HepG2 (cell line): Measurements from ENCODE around the gene ADGRD1. TPM values are rescaled to one million over a fixed set of nuclear protein-coding genes. Genes with fewer than 3 reads are reported as not detected.
A peak's percentile ranks its signal among the peaks of the same experiment; 100 is the strongest.

Experiments
- ATAC-seq: fragments of 200-7000 bp; cut with Tn5 transposase; 3 replicates; pipeline ENCODE4 v1.9.1; 2020; ENCODE audit warnings: mild to moderate bottlenecking, moderate library complexity
- BruUV-seq: library from RNA; stranded (reverse); fragments of 400-500 nt; replicated peaks from 2 replicates; lab custom pipeline; 2021; lab: Mats Ljungman, UMichigan
- CTCF ChIA-PET: fragments of 300-600 bp; formaldehyde crosslinking; extraction: SDS; loops from one replicate; lab custom pipeline; 2021; ENCODE audit warnings: low total read pairs, inconsistent platforms, low intra/inter-chr PET ratio; lab: Yijun Ruan, JAX
- POLR2A ChIA-PET: fragments of 350-600 bp; sonication (Branson Sonifier 250); formaldehyde crosslinking; loops from one replicate; lab custom pipeline; 2020; ENCODE audit warnings: antibody characterized with exemption, inconsistent platforms; lab: Yijun Ruan, JAX
- DNase-seq: peaks from one replicate; pipeline ENCODE4 v3.0.0-alpha.2; 2015; ENCODE audit warnings: low spot score
- FAIRE-seq: peaks from 3 replicates; lab custom pipeline; 2011; peaks lifted over from hg19 to GRCh38; lab: Jason Lieb, UNC
- H2AFZ ChIP-seq: one replicate; pipeline ENCODE4 v1.6.1; 2011; ENCODE audit warnings: low read length, inconsistent platforms
- H3K27ac ChIP-seq: fragments of 300-600 bp; 3 replicates; pipeline ENCODE4 v1.8.0; 2011; ENCODE audit warnings: mixed run types, mild to moderate bottlenecking, mixed read lengths, low read length, inconsistent platforms; ENCODE audit not compliant: insufficient read depth; ENCODE audit errors: extremely low read length
- H3K27me3 ChIP-seq, 2 experiments: fragments of 200-600 bp in 1 of 2; 2 replicates in 1 of 2; 3 replicates in 1 of 2; pipeline versions ENCODE4 v1.6.0 to v1.8.0; 2011; ENCODE audit warnings: low read length in 2 of 2, mild to moderate bottlenecking in 2 of 2, moderate library complexity in 2 of 2, inconsistent platforms in 1 of 2; ENCODE audit not compliant: insufficient read depth in 2 of 2, control insufficient read depth in 1 of 2
- H3K36me3 ChIP-seq, 2 experiments: fragments of 200-600 bp in 1 of 2; replicated peaks in 1 of 2; 2 replicates in 1 of 2; 3 replicates in 1 of 2; pipeline versions ENCODE4 v1.5.1 to v1.8.0; 2011; ENCODE audit warnings: low read length in 2 of 2, inconsistent platforms in 1 of 2; ENCODE audit not compliant: insufficient read depth in 2 of 2, control insufficient read depth in 1 of 2
- H3K4me1 ChIP-seq: 2 replicates; pipeline ENCODE4 v1.5.1; 2012; ENCODE audit warnings: low read length, inconsistent platforms; ENCODE audit not compliant: insufficient read depth
- H3K4me2 ChIP-seq: 2 replicates; pipeline ENCODE4 v1.6.0; 2011; ENCODE audit warnings: low read depth, low read length, inconsistent platforms
- H3K4me3 ChIP-seq, 3 experiments: fragments of 200-600 bp in 1 of 3; sonication (generic), shearing (Covaris generic) in 1 of 3; replicated peaks in 1 of 3; 2 replicates each; pipeline ENCODE4 v1.5.1; 2011 to 2016; ENCODE audit warnings: low read length in 3 of 3, inconsistent platforms in 2 of 3, low read depth in 2 of 3, mild to moderate bottlenecking in 2 of 3, control low read depth in 1 of 3, mixed read lengths in 1 of 3; ENCODE audit not compliant: insufficient read depth in 1 of 3
- H3K79me2 ChIP-seq: one replicate; pipeline ENCODE4 v1.6.1; 2011; ENCODE audit warnings: low read length, inconsistent platforms; ENCODE audit not compliant: insufficient read depth
- H3K9ac ChIP-seq: 2 replicates; pipeline ENCODE4 v1.6.0; 2011; ENCODE audit warnings: mild to moderate bottlenecking, low read depth, low read length, inconsistent platforms; ENCODE audit not compliant: insufficient read depth
- H3K9me3 ChIP-seq: 2 replicates; pipeline ENCODE4 v1.5.1; 2012; ENCODE audit warnings: mild to moderate bottlenecking, low read length
- H4K20me1 ChIP-seq: 2 replicates; pipeline ENCODE4 v1.6.0; 2011; ENCODE audit warnings: inconsistent platforms, mild to moderate bottlenecking, low read length, moderate library complexity; ENCODE audit not compliant: insufficient read depth
- ARID2 ChIP-seq: sonication (generic); formaldehyde crosslinking; IDR thresholded peaks from 2 replicates; pipeline ENCODE4 v1.8.1; 2022; ENCODE audit warnings: mild to moderate bottlenecking, missing genetic modification reagents, borderline replicate concordance
- CREB3 ChIP-seq: sonication (generic); formaldehyde crosslinking; IDR thresholded peaks from 2 replicates; pipeline ENCODE4 v1.5.0; 2020; ENCODE audit warnings: missing genetic modification reagents
- CTCF ChIP-seq: sonication (generic); formaldehyde crosslinking; IDR thresholded peaks from 2 replicates; pipeline ENCODE4 v1.5.0; 2020; ENCODE audit warnings: mild to moderate bottlenecking, missing genetic modification reagents, moderate library complexity
- GLMP ChIP-seq: sonication (generic); formaldehyde crosslinking; IDR thresholded peaks from 2 replicates; pipeline ENCODE4 v1.9.0; 2021; ENCODE audit warnings: missing genetic modification reagents, mild to moderate bottlenecking, borderline replicate concordance
- GPN1 ChIP-seq: sonication (generic); formaldehyde crosslinking; IDR thresholded peaks from 2 replicates; pipeline ENCODE4 v1.5.1; 2020; ENCODE audit warnings: missing genetic modification reagents, borderline replicate concordance
- PBX3 ChIP-seq: sonication (generic); formaldehyde crosslinking; IDR thresholded peaks from 2 replicates; pipeline ENCODE4 v1.8.1; 2023; ENCODE audit warnings: missing genetic modification reagents, inconsistent platforms, borderline replicate concordance
- ZNF263 ChIP-seq: sonication (generic); formaldehyde crosslinking; IDR thresholded peaks from 2 replicates; pipeline ENCODE4 v1.4.0; 2020; ENCODE audit warnings: missing genetic modification reagents
- ZNF329 ChIP-seq: sonication (generic); formaldehyde crosslinking; IDR thresholded peaks from 2 replicates; pipeline ENCODE4 v1.9.0; 2021; ENCODE audit warnings: low read depth, mild to moderate bottlenecking, missing genetic modification reagents
- WGBS: methylation state at CpG from one replicate; pipeline ENCODE4 v1.1.6; 2017; ENCODE audit warnings: low lambda C conversion rate; 5-methylcytosine and 5-hydroxymethylcytosine counted together
- in situ Hi-C: cut with HindIII; loops from 2 replicates; pipeline ENCODE4 v1.10.0; 2017; ENCODE audit warnings: low pct_unique_long_range_greater_than_20kb; ENCODE audit not compliant: extremely low pct_ligation_motif_present
- intact Hi-C: fragments of 100-400 bp; cut with micrococcal nuclease; formaldehyde crosslinking; loops from one replicate; pipeline ENCODE4 v1.10.0; 2022; ENCODE audit not compliant: unreplicated experiment
- polyA plus RNA-seq, 8 experiments: library from polyadenylated mRNA; depleted of rRNA in 3 of 8; stranded (reverse) in 7 of 8; unstranded in 1 of 8; fragments of >200 nt; fragmentation: Illumina TruSeq in 4 of 8; extraction: Trizol in 4 of 8; gene quantifications; 2 replicates each; pipeline versions ENCODE4 v1.2.1 to v1.2.3, GENCODE V29; 2011 to 2016; ENCODE audit warnings: low read depth in 4 of 8, missing spikeins in 1 of 8, mixed read lengths in 1 of 8; ENCODE audit not compliant: insufficient read depth in 1 of 8
- total RNA-seq, 5 experiments: library from RNA; depleted of rRNA; stranded (reverse); fragments of >200 nt; fragmentation: Illumina TruSeq; extraction: Trizol; gene quantifications; 2 replicates each; pipeline ENCODE4 v1.2.3, GENCODE V29; 2016; ENCODE audit warnings: low read depth in 1 of 5

Gene ADGRD1
- total and polyA plus RNA-seq, 2 of the 13 experiments (the other 11 are each of a cell fraction or from before 2014, with no cell fraction given) = 0.46 to 12.4 TPM

GRCh38 chr12:131137009-131137835 lies 183.5 kb downstream of the ADGRD1 start:
- in situ Hi-C loops = loop anchor here (5.0 kb wide), 1 partner anchor 220 kb away; no protein-coding TSS in a partner anchor
- no peak overlapping the region for H2AFZ ChIP-seq
- BruUV-seq = no TSS peak
- ChIA-PET CTCF (no interaction called here), POLR2A (no interaction called here)
- H4K20me1 ChIP-seq = no peaks in the 10 kb centered on the region
- no peak for FAIRE-seq
- no peak for ATAC-seq
- H3K4me2 ChIP-seq = no peak overlapping the region
- intact Hi-C loops = no loop called here
- H3K27ac ChIP-seq = no peak overlapping the region
- no peaks in the 10 kb centered on the region for H3K79me2 ChIP-seq
- H3K9ac ChIP-seq = no peak overlapping the region
- H3K27me3 ChIP-seq = no peaks in the 10 kb centered on the region; a peak in 1 of 5 replicates
- 68% methylated on average over 15 of the region's 25 CpGs for WGBS
- DNase-seq = no peak
- no peaks in the 10 kb centered on the region for H3K36me3 ChIP-seq
- no peak for TF ChIP-seq GPN1 (CRISPR knock-in tag)
- TF ChIP-seq ZNF263 (CRISPR knock-in tag) = 0 out of 2 replicates have a peak, but pooled peaks have one; percentile 34
- H3K4me1 ChIP-seq = no peaks in the 10 kb centered on the region
- no peaks in the 10 kb centered on the region for H3K9me3 ChIP-seq
- no peak overlapping the region for H3K4me3 ChIP-seq

- no peak for ATAC-seq
- FAIRE-seq = no peak
- Histone ChIP-seq H3K9me3 (no peaks in the 10 kb centered on the region), H3K27ac (no peak overlapping the region), H3K9ac (no peak overlapping the region), H3K36me3 (no peaks in the 10 kb centered on the region), H3K27me3 (no peaks in the 10 kb centered on the region), H2AFZ (no peak overlapping the region), H3K4me3 (no peak overlapping the region), H3K79me2 (no peaks in the 10 kb centered on the region), H3K4me2 (no peak overlapping the region), H3K4me1 (no peaks in the 10 kb centered on the region), H4K20me1 (no peaks in the 10 kb centered on the region)
- DNase-seq = no peak
- 79% methylated on average over 20 of the region's 28 CpGs for WGBS
- no TSS peak for BruUV-seq
- CTCF ChIA-PET = no interaction called here
- in situ Hi-C loops = loop anchor here (5.0 kb wide), 1 partner anchor 221 kb away; no protein-coding TSS in a partner anchor
- POLR2A ChIA-PET = no interaction called here
- intact Hi-C loops = no loop called here
- TF ChIP-seq CTCF (CRISPR knock-in tag) (0 out of 2 replicates have a peak, but pooled peaks have one; percentile 4), CREB3 (CRISPR knock-in tag) (no peak), ARID2 (CRISPR knock-in tag) (no peak), PBX3 (no peak), GLMP (no peak), ZNF329 (CRISPR knock-in tag) (no peak)
Observed at GRCh38 chr12:131137836-131138637, 184.3 kb downstream of the ADGRD1 start.
